HTR-8/SVneo (cell line): Measurements from ENCODE around the gene MYL5.
"Not testable (repeated sequence)": the region's sequence is repeated elsewhere in the genome, so short reads cannot be mapped to it uniquely, and the experiment has no call there.

Experiments used
- DNase-seq: peaks from one replicate; pipeline ENCODE4 v3.0.0; 2011; ENCODE audit warnings: low spot score, mixed read lengths; ENCODE audit not compliant: insufficient read length
- FAIRE-seq: peaks from 2 replicates; lab custom pipeline; 2011; peaks lifted over from hg19 to GRCh38; lab: Jason Lieb, UNC

MYL5 gene

GRCh38 chr4:721261-722168, 47.2 kb downstream of the MYL5 start:
- FAIRE-seq: no peak

GRCh38 chr4:722169-722725, 47.9 kb downstream of the MYL5 start:
- DNase-seq (no peak), FAIRE-seq (peak; percentile 42)

More at GRCh38 chr4:721261-722168, 47.2 kb downstream of the MYL5 start:
- no peak for DNase-seq

- FAIRE-seq: no peak
Measured at GRCh38 chr4:722851-723360, 48.6 kb downstream of the MYL5 start.

GRCh38 chr4:723751-724530, 49.6 kb downstream of the MYL5 start:
- FAIRE-seq: no peak

More at GRCh38 chr4:722851-723360, 48.6 kb downstream of the MYL5 start:
- DNase-seq: no peak

GRCh38 chr4:725391-726234, 51.3 kb downstream of the MYL5 start:
- DNase-seq: no peak
- no peak for FAIRE-seq

More at GRCh38 chr4:723751-724530, 49.6 kb downstream of the MYL5 start:
- no peak for DNase-seq

- DNase-seq: no peak
- FAIRE-seq: no peak
Measured at GRCh38 chr4:726235-726787, 52.0 kb downstream of the MYL5 start.

- FAIRE-seq: no peak
- DNase-seq: no peak
Measured at GRCh38 chr4:726838-727237, 52.5 kb downstream of the MYL5 start.

GRCh38 chr4:727576-727975, 53.2 kb downstream of the MYL5 start:
- DNase-seq (no peak), FAIRE-seq (no peak)

- DNase-seq (no peak), FAIRE-seq (no peak)
Measured at GRCh38 chr4:729336-730315, 55.3 kb downstream of the MYL5 start.

- no peak for FAIRE-seq
- no peak for DNase-seq
Measured at GRCh38 chr4:730511-730910, 56.2 kb downstream of the MYL5 start.

GRCh38 chr4:730946-731904, 56.9 kb downstream of the MYL5 start:
- not testable (repeated sequence) for DNase-seq, FAIRE-seq
